ENCODE data around the gene PER2.

GRCh38 chr2:238314576-238314975 is 26.2 kb upstream of the PER2 start:
- TF ChIP-seq EZH2 (IDR thresholded peaks at IDR 0.05; ENCODE audit: insufficient read depth, poor library complexity, severe bottlenecking) (no peak), EZH2phosphoT487 (IDR thresholded peaks at IDR 0.05; ENCODE audit: insufficient read depth, low read depth) (no peak)

Measured in GM23248 (cell line).